HL-60 (cell line): ENCODE results near the gene BLOC1S1.

ENCODE experiments used
- GABPA ChIP-seq: IDR thresholded peaks from 2 replicates; pipeline ENCODE4 v1.6.1; 2012; ENCODE audit warnings: low read depth
- POLR2AphosphoS5 ChIP-seq: IDR thresholded peaks from 2 replicates; pipeline ENCODE4 v1.6.1; 2012; ENCODE audit warnings: low read depth
- SPI1 ChIP-seq: IDR thresholded peaks from 2 replicates; pipeline ENCODE4 v1.6.1; 2012; ENCODE audit warnings: low read depth, mild to moderate bottlenecking, borderline replicate concordance
- TF ChIP-seq, protein P1 (sequence below): IDR thresholded peaks from one replicate; pipeline ENCODE4 v1.5.1; 2011; ENCODE audit warnings: low read length, control low read depth, inconsistent platforms; ENCODE audit not compliant: insufficient read depth
- TF ChIP-seq, protein P2 (sequence below): IDR thresholded peaks from 2 replicates; pipeline ENCODE4 v1.6.1; 2012; ENCODE audit warnings: low read depth; ENCODE audit not compliant: insufficient replicate concordance

DNA sequence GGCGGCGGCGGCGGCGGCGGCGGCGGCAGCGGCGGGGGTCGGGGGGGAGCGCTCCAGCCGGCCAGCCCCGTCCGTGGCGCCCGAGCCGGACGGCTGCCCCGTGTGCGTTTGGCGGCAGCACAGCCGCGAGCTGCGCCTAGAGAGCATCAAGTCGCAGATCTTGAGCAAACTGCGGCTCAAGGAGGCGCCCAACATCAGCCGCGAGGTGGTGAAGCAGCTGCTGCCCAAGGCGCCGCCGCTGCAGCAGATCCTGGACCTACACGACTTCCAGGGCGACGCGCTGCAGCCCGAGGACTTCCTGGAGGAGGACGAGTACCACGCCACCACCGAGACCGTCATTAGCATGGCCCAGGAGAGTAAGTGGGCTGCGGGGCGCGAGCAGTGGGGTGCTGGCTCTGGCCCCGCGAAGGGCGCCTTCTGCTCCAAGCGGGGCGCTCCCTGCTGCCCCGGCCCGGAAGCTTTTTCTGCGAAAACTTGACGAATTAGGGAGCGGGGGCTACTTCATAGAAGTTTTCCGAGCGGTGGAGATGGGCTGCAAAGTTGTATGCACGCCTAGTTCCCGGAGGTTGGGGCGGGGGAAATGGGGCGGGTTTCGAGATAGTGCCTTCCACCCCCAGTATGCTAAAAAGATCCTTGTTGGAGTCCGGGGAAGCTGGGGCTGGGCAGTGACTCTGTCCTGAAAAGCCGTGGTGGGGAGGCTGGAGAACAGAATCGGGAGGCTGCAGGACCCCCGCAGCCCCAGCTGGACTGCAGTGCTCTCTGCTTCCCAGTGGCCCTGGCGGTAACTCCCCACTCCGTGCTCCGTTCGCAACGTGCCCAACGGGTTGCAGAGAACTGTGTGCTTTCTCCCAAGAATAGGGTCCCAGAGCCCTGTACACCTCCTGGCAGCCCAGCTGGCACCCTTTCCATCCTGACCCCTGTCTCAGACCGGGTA is 27.8 kb downstream of the BLOC1S1 start:
- no peak for TF ChIP-seq GABPA
- TF ChIP-seq, protein P1, sequence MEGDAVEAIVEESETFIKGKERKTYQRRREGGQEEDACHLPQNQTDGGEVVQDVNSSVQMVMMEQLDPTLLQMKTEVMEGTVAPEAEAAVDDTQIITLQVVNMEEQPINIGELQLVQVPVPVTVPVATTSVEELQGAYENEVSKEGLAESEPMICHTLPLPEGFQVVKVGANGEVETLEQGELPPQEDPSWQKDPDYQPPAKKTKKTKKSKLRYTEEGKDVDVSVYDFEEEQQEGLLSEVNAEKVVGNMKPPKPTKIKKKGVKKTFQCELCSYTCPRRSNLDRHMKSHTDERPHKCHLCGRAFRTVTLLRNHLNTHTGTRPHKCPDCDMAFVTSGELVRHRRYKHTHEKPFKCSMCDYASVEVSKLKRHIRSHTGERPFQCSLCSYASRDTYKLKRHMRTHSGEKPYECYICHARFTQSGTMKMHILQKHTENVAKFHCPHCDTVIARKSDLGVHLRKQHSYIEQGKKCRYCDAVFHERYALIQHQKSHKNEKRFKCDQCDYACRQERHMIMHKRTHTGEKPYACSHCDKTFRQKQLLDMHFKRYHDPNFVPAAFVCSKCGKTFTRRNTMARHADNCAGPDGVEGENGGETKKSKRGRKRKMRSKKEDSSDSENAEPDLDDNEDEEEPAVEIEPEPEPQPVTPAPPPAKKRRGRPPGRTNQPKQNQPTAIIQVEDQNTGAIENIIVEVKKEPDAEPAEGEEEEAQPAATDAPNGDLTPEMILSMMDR, result no peak
- no peak for TF ChIP-seq POLR2AphosphoS5
- TF ChIP-seq, protein P2, sequence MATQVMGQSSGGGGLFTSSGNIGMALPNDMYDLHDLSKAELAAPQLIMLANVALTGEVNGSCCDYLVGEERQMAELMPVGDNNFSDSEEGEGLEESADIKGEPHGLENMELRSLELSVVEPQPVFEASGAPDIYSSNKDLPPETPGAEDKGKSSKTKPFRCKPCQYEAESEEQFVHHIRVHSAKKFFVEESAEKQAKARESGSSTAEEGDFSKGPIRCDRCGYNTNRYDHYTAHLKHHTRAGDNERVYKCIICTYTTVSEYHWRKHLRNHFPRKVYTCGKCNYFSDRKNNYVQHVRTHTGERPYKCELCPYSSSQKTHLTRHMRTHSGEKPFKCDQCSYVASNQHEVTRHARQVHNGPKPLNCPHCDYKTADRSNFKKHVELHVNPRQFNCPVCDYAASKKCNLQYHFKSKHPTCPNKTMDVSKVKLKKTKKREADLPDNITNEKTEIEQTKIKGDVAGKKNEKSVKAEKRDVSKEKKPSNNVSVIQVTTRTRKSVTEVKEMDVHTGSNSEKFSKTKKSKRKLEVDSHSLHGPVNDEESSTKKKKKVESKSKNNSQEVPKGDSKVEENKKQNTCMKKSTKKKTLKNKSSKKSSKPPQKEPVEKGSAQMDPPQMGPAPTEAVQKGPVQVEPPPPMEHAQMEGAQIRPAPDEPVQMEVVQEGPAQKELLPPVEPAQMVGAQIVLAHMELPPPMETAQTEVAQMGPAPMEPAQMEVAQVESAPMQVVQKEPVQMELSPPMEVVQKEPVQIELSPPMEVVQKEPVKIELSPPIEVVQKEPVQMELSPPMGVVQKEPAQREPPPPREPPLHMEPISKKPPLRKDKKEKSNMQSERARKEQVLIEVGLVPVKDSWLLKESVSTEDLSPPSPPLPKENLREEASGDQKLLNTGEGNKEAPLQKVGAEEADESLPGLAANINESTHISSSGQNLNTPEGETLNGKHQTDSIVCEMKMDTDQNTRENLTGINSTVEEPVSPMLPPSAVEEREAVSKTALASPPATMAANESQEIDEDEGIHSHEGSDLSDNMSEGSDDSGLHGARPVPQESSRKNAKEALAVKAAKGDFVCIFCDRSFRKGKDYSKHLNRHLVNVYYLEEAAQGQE, result no peak
- no peak for TF ChIP-seq SPI1
